AG04450 (cell line): Measurements from ENCODE around the gene INTS1. TPM values are rescaled to one million over a fixed set of nuclear protein-coding genes. Genes with fewer than 3 reads are reported as not detected.
A peak's percentile ranks its signal among the peaks of the same experiment; 100 is the strongest.

ENCODE experiments used
- CTCF ChIA-PET: fragments of 300-600, 350-600 bp; formaldehyde crosslinking; extraction: SDS; loops from one replicate; lab custom pipeline; 2022; ENCODE audit warnings: antibody characterized with exemption, inconsistent platforms; lab: Charles Lee
- POLR2A ChIA-PET: fragments of 350-600 bp; formaldehyde crosslinking; extraction: SDS; loops from one replicate; lab custom pipeline; 2021; ENCODE audit warnings: antibody characterized with exemption, inconsistent platforms; lab: Yijun Ruan, JAX
- DNase-seq: peaks from one replicate; pipeline ENCODE4 v3.0.0-alpha.2; 2011; ENCODE audit warnings: low read depth, low spot score
- H3K27ac ChIP-seq: one replicate; pipeline ENCODE4 v1.5.1; 2012; ENCODE audit warnings: low read depth, low read length, control low read depth
- H3K27me3 ChIP-seq: one replicate; pipeline ENCODE4 v1.6.0; 2012; ENCODE audit warnings: low read length; ENCODE audit not compliant: control insufficient read depth, insufficient read depth
- H3K4me3 ChIP-seq: 2 replicates; pipeline ENCODE4 v1.5.1; 2011; ENCODE audit warnings: mild to moderate bottlenecking, low read depth, low read length, control low read depth
- H3K9me3 ChIP-seq: 2 replicates; pipeline ENCODE4 v1.5.1; 2012; ENCODE audit warnings: low read length; ENCODE audit not compliant: control insufficient read depth, insufficient read depth
- CTCF ChIP-seq: IDR thresholded peaks from 2 replicates; pipeline ENCODE4 v1.5.1; 2011; ENCODE audit warnings: low read depth, low read length, control low read depth, inconsistent platforms
- polyA plus RNA-seq: library from polyadenylated mRNA; depleted of rRNA; stranded (reverse); fragments of >200 nt; gene quantifications from 2 replicates; pipeline ENCODE4 v1.2.3, GENCODE V29; 2011

Gene INTS1
- polyA plus RNA-seq, 1 experiment: 9.0 TPM

GRCh38 chr7:1536455-1536742, 32.2 kb upstream of the INTS1 start:
- H3K4me3 ChIP-seq: peak overlapping the region; percentile 46
- POLR2A ChIA-PET: no interaction called here
- peak overlapping the region; percentile 100 for H3K27ac ChIP-seq
- no peaks in the 10 kb centered on the region for H3K27me3 ChIP-seq
- TF ChIP-seq CTCF: no peak
- H3K9me3 ChIP-seq: no peaks in the 10 kb centered on the region; the same call in 1 of the 2 replicates
- DNase-seq: no peak
- CTCF ChIA-PET: interaction anchor here (0.7 kb wide), 2 partner anchors 355 to 812 kb away, joined by 6 to 11 read pairs; no protein-coding TSS in a partner anchor

GRCh38 chr7:1535701-1536454, 31.7 kb upstream of the INTS1 start:
- no peak for DNase-seq
- ChIA-PET CTCF (interaction anchor here (0.7 kb wide), 2 partner anchors 354 to 812 kb away, joined by 6 to 11 read pairs; no protein-coding TSS in a partner anchor), POLR2A (interaction anchor here (1.0 kb wide), 1 partner anchor 20 kb away, joined by 3 read pairs; no protein-coding TSS in a partner anchor)
- no peaks in the 10 kb centered on the region for H3K27me3 ChIP-seq
- no peak for TF ChIP-seq CTCF
- no peaks in the 10 kb centered on the region; the same call in 1 of the 2 replicates for H3K9me3 ChIP-seq
- H3K27ac ChIP-seq: peak overlapping the region; percentile 100
- no peak overlapping the region for H3K4me3 ChIP-seq

DNA sequence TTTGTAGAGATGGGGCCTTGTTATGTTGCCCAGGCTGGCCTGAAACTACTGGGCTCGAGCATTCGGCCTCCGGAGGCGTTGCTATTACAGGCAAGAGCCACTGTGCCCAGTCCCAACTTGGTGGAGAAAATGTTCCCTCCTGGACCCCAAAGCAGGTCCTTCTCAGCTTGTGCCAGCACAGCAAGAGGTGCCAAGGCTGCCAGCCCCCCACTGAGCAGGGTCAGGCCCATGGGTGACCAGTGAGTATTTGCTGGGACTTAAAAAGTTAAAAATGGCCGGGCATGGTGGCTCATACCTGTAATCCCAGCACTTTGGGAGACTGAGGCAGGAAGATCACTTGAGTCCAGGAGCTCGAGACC, 30.9 kb upstream of the INTS1 start:
- CTCF ChIA-PET: no interaction called here
- POLR2A ChIA-PET: interaction anchor here (1.0 kb wide), 1 partner anchor 20 kb away, joined by 3 read pairs; no protein-coding TSS in a partner anchor

DNA sequence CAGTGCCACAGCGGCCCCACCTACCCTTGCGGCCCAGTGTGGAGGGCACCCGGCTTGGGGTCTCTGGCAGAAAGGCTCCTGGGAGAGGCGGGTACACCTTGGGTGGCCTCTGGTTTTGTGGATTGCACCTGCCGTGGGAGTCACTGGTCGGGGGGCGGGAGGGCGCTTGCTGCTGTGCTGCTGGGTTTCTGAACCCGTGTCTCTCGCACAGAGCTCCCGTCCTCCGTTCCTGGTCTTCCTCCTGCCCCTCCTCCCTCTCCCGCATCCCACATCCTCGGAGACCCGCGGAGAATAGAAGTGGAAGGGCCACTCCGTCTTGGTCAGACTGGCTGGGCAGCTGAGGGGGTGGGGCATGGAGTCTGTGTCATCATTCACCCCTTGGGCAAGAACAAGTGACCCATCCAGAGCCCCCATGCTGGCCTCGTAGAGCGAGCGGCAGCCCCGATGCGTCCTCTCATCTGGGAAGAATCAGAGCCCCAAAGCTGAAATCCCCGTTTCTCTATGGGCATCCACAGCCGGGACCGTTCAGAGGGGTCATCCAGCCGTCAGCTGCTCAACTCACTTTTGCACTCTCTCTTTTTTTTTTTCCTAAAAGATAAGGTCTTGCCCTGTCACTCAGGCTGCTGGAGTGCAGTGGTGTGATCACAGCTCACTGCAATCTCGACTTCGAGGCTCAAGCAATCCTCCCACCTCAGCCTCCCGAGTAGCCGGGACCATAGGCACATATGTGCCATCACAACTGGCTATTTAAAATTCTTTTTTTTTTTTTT, 30.3 kb upstream of the INTS1 start:
- TF ChIP-seq CTCF: no peak
- peak overlapping the region; percentile 20; the same call in 1 of the 2 replicates for H3K4me3 ChIP-seq
- H3K27me3 ChIP-seq: no peaks in the 10 kb centered on the region
- no peak for DNase-seq
- no peaks in the 10 kb centered on the region; the same call in 1 of the 2 replicates for H3K9me3 ChIP-seq
- ChIA-PET CTCF (no interaction called here), POLR2A (interaction anchor here (1.3 kb wide), 1 partner anchor 21 kb away, joined by 4 read pairs; no protein-coding TSS in a partner anchor)
- H3K27ac ChIP-seq: peak overlapping the region; percentile 98

More for the DNA sequence above, 30.9 kb upstream of the INTS1 start:
- H3K9me3 ChIP-seq: no peaks in the 10 kb centered on the region; the same call in 1 of the 2 replicates
- DNase-seq: no peak
- H3K27ac ChIP-seq: no peak overlapping the region
- no peaks in the 10 kb centered on the region for H3K27me3 ChIP-seq
- no peak for TF ChIP-seq CTCF
- H3K4me3 ChIP-seq: no peak overlapping the region
